K562 (cell line): ENCODE measurements around the gene CD52. TPM values are rescaled to one million over a fixed set of nuclear protein-coding genes. Genes with fewer than 3 reads are reported as not detected.
A peak's percentile ranks its signal among the peaks of the same experiment; 100 is the strongest.
"Not testable (repeated sequence)": the region's sequence is repeated elsewhere in the genome, so short reads cannot be mapped to it uniquely, and the experiment has no call there.

ENCODE experiments used
- CTBP1 ChIP-seq: fragments of 450-650 bp; IDR thresholded peaks from 2 replicates; pipeline ENCODE4 v1.6.1; 2016; ENCODE audit warnings: borderline replicate concordance
- DMBX1 ChIP-seq: fragments of 250-450 bp; sonication (Bioruptor Pico); IDR thresholded peaks from 2 replicates; pipeline ENCODE4 v1.8.0; 2022; ENCODE audit warnings: inconsistent platforms, mild to moderate bottlenecking, moderate library complexity, borderline replicate concordance
- E2F6 ChIP-seq, 2 experiments: IDR thresholded peaks; 2 replicates each; pipeline ENCODE4 v1.6.1; 2011; ENCODE audit warnings: borderline replicate concordance in 1 of 2, control low read depth in 1 of 2, low read depth in 1 of 2, low read length in 1 of 2, mild to moderate bottlenecking in 1 of 2, mixed read lengths in 1 of 2, moderate library complexity in 1 of 2; ENCODE audit not compliant: insufficient read depth in 1 of 2, insufficient read length in 1 of 2, poor library complexity in 1 of 2, severe bottlenecking in 1 of 2; ENCODE audit errors: extremely low read depth in 1 of 2
- EGR1 ChIP-seq: fragments of 450-650 bp; conservative IDR thresholded peaks from 2 replicates; pipeline ENCODE4 v1.6.1; 2017; ENCODE audit warnings: mild to moderate bottlenecking
- NR2C2 ChIP-seq, 2 experiments: fragments of 200-800 bp in 1 of 2; sonication (Bioruptor generic) in 1 of 2; sonication (generic) in 1 of 2; formaldehyde crosslinking in 1 of 2; IDR thresholded peaks; 2 replicates each; pipeline versions ENCODE4 v1.6.1 to v1.8.0; 2016 to 2022; ENCODE audit warnings: mild to moderate bottlenecking in 1 of 2, missing compliant biosample characterization in 1 of 2, missing genetic modification characterization in 1 of 2, missing genetic modification reagents in 1 of 2
- POLR2AphosphoS5 ChIP-seq: IDR thresholded peaks from 2 replicates; pipeline ENCODE4 v1.6.1; 2011; ENCODE audit warnings: mild to moderate bottlenecking, low read depth, low read length, moderate library complexity; ENCODE audit not compliant: control insufficient read depth, insufficient read depth
- SPI1 ChIP-seq: IDR thresholded peaks from 2 replicates; pipeline ENCODE4 v1.6.1; 2011; ENCODE audit warnings: low read depth, low read length, control low read depth, borderline replicate concordance
- ZC3H8 ChIP-seq: fragments of 450-650 bp; IDR thresholded peaks from 2 replicates; pipeline ENCODE4 v1.6.1; 2017
- ZNF79 ChIP-seq: fragments of 250-450 bp; sonication (Bioruptor Pico); IDR thresholded peaks from 2 replicates; pipeline ENCODE4 v1.4.0; 2020; ENCODE audit warnings: low read depth, mild to moderate bottlenecking, moderate library complexity
- polyA plus RNA-seq, 8 experiments: library from polyadenylated mRNA; depleted of rRNA in 4 of 8; stranded (reverse) in 5 of 8; unstranded in 3 of 8; fragments of >200 nt; fragmentation: Nextera tagmentation in 2 of 8; fragmentation: Illumina TruSeq in 1 of 8; extraction: Ambion mirVana in 2 of 8; extraction: Trizol in 1 of 8; gene quantifications; 2 replicates each; pipeline versions ENCODE4 v1.2.1 to v1.2.3, GENCODE V29; 2011 to 2014; ENCODE audit warnings: inconsistent platforms in 1 of 8, missing spikeins in 1 of 8
- total RNA-seq, 7 experiments: library from RNA; depleted of rRNA in 6 of 7; stranded (reverse); fragments of >200 nt in 6 of 7; fragmentation: Illumina TruSeq in 2 of 7; extraction: Trizol in 2 of 7; gene quantifications; 2 replicates each; pipeline versions ENCODE4 v1.2.1 to v1.2.3, GENCODE V29; 2011 to 2021; ENCODE audit warnings: low replicate concordance in 1 of 7
- TF ChIP-seq, protein P1 (sequence below): fragments of 450-650 bp; IDR thresholded peaks from 2 replicates; pipeline ENCODE4 v1.6.1; 2016; ENCODE audit warnings: mild to moderate bottlenecking, moderate library complexity
- TF ChIP-seq, protein P2 (sequence below): fragments of 450-650 bp; conservative IDR thresholded peaks from 2 replicates; pipeline ENCODE4 v1.6.1; 2016; ENCODE audit warnings: missing genetic modification characterization, low read depth, mild to moderate bottlenecking, missing compliant biosample characterization, moderate library complexity

CD52 gene
- total and polyA plus RNA-seq, 9 of the 15 experiments (the other 6 are each of a cell fraction or from before 2014, with no cell fraction given) = 34.9 to 488 (median 173) TPM

GRCh38 chr1:26307966-26308899 lies 9.5 kb upstream of the CD52 start (continued):
- TF ChIP-seq, protein P1, sequence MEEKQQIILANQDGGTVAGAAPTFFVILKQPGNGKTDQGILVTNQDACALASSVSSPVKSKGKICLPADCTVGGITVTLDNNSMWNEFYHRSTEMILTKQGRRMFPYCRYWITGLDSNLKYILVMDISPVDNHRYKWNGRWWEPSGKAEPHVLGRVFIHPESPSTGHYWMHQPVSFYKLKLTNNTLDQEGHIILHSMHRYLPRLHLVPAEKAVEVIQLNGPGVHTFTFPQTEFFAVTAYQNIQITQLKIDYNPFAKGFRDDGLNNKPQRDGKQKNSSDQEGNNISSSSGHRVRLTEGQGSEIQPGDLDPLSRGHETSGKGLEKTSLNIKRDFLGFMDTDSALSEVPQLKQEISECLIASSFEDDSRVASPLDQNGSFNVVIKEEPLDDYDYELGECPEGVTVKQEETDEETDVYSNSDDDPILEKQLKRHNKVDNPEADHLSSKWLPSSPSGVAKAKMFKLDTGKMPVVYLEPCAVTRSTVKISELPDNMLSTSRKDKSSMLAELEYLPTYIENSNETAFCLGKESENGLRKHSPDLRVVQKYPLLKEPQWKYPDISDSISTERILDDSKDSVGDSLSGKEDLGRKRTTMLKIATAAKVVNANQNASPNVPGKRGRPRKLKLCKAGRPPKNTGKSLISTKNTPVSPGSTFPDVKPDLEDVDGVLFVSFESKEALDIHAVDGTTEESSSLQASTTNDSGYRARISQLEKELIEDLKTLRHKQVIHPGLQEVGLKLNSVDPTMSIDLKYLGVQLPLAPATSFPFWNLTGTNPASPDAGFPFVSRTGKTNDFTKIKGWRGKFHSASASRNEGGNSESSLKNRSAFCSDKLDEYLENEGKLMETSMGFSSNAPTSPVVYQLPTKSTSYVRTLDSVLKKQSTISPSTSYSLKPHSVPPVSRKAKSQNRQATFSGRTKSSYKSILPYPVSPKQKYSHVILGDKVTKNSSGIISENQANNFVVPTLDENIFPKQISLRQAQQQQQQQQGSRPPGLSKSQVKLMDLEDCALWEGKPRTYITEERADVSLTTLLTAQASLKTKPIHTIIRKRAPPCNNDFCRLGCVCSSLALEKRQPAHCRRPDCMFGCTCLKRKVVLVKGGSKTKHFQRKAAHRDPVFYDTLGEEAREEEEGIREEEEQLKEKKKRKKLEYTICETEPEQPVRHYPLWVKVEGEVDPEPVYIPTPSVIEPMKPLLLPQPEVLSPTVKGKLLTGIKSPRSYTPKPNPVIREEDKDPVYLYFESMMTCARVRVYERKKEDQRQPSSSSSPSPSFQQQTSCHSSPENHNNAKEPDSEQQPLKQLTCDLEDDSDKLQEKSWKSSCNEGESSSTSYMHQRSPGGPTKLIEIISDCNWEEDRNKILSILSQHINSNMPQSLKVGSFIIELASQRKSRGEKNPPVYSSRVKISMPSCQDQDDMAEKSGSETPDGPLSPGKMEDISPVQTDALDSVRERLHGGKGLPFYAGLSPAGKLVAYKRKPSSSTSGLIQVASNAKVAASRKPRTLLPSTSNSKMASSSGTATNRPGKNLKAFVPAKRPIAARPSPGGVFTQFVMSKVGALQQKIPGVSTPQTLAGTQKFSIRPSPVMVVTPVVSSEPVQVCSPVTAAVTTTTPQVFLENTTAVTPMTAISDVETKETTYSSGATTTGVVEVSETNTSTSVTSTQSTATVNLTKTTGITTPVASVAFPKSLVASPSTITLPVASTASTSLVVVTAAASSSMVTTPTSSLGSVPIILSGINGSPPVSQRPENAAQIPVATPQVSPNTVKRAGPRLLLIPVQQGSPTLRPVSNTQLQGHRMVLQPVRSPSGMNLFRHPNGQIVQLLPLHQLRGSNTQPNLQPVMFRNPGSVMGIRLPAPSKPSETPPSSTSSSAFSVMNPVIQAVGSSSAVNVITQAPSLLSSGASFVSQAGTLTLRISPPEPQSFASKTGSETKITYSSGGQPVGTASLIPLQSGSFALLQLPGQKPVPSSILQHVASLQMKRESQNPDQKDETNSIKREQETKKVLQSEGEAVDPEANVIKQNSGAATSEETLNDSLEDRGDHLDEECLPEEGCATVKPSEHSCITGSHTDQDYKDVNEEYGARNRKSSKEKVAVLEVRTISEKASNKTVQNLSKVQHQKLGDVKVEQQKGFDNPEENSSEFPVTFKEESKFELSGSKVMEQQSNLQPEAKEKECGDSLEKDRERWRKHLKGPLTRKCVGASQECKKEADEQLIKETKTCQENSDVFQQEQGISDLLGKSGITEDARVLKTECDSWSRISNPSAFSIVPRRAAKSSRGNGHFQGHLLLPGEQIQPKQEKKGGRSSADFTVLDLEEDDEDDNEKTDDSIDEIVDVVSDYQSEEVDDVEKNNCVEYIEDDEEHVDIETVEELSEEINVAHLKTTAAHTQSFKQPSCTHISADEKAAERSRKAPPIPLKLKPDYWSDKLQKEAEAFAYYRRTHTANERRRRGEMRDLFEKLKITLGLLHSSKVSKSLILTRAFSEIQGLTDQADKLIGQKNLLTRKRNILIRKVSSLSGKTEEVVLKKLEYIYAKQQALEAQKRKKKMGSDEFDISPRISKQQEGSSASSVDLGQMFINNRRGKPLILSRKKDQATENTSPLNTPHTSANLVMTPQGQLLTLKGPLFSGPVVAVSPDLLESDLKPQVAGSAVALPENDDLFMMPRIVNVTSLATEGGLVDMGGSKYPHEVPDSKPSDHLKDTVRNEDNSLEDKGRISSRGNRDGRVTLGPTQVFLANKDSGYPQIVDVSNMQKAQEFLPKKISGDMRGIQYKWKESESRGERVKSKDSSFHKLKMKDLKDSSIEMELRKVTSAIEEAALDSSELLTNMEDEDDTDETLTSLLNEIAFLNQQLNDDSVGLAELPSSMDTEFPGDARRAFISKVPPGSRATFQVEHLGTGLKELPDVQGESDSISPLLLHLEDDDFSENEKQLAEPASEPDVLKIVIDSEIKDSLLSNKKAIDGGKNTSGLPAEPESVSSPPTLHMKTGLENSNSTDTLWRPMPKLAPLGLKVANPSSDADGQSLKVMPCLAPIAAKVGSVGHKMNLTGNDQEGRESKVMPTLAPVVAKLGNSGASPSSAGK = peak; percentile 85
- TF ChIP-seq CTBP1 (peak; percentile 74; the same call in 1 of the 2 replicates), ZNF79 (0 out of 2 replicates have a peak, but pooled peaks have one; percentile 17), DMBX1 (CRISPR knock-in tag) (peak; percentile 73), POLR2AphosphoS5 (peak; percentile 28; the same call in 1 of the 2 replicates), ZC3H8 (0 out of 2 replicates have a peak, but pooled peaks have one; percentile 59), EGR1 (peak; percentile 80), E2F6 (IDR thresholded peaks at IDR 0.05; ENCODE audit: borderline replicate concordance in 1 of 2, extremely low read depth in 1 of 2, insufficient read depth in 1 of 2, insufficient read length in 1 of 2, low read depth in 1 of 2, low read length in 1 of 2, poor library complexity in 1 of 2, severe bottlenecking in 1 of 2) (peak; percentile 76 to 81), SPI1 (peak; percentile 78), NR2C2 (tag; IDR thresholded peaks at IDR 0.05) (peak; percentile 31; the same call in 1 of the 2 replicates)
- TF ChIP-seq, protein P2, sequence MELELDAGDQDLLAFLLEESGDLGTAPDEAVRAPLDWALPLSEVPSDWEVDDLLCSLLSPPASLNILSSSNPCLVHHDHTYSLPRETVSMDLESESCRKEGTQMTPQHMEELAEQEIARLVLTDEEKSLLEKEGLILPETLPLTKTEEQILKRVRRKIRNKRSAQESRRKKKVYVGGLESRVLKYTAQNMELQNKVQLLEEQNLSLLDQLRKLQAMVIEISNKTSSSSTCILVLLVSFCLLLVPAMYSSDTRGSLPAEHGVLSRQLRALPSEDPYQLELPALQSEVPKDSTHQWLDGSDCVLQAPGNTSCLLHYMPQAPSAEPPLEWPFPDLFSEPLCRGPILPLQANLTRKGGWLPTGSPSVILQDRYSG (tag) = peak; percentile 79; the same call in 1 of the 2 replicates
- TF ChIP-seq NR2C2 (CRISPR knock-in tag; IDR thresholded peaks at IDR 0.05) = not testable (repeated sequence)
